ENCODE results near the gene SON.
"Not testable (repeated sequence)": the region's sequence is repeated elsewhere in the genome, so short reads cannot be mapped to it uniquely, and the experiment has no call there.

SON gene

DNA sequence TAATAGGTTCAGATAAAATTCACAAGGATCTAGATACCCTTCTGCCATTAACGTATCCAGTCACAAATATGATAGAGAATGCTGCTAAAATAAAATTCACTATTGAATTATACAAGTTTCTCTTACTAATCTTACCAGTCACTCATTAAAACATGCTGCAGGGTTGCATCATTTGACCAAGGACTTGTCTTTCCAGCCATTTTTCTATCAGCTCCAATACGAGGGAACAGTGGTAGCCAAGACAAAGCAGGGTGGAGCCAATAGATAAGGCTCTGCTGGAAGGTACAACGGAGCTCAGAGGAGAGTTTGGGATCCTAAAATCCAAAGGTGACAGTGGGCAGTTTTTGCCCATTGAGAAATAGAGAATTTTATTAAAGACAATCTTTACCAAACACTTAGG is 41.6 kb downstream of the SON start:
- DNase-seq = no peak

DNA sequence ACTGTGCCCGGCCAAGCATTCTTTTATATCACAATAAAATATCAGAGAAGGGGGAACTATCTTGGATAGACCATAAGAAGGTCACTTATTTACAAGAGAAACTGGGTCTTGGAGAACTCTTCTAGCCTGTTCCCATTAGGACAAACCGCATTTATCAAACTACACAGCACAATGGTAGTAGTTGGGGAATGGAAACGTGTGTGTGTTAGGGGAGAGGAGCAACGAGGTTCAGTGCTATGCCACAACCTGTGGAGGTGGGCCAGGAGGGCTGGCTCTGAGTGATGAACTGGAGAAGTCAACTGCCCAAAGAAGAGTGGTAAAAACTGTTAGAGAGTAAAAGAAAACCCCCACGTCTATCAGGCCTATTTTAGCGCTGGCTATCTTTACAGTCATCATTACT is 44.1 kb downstream of the SON start:
- no peak for DNase-seq

DNA sequence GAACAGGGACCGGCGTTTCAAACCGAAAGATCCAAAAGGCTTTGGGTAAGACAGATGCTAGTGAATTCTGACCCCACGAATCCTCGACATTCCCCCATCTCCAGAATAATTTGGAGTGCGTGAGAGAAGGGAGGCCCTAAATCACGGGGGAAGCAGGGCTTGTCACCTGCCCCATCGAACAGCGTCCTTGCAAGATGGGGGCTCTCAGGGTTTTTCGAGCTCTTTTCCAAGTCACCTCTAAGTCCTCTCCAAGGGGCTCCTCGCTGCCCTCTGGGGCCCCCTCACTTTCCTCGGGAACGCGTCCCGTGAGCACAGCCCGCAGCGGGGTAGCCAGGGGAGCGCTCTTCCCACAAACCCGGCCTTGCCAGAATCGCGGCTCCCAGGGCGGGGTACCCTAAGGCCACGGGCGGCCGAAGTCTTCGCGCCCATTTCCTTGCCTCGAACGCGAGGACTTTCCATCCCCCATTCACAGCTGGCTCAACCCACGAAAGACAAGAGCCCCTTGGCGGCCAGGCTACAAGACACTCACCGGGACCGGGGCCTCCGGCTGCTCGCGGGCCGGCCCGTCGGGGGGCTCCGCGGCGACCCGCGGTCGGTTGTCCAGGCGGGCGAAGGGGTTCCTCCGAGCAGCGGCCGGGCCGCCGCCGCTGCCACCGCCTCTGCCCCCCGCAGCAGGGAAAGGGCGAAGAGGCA is 45.1 kb downstream of the SON start:
- peak; percentile 10 for DNase-seq

DNA sequence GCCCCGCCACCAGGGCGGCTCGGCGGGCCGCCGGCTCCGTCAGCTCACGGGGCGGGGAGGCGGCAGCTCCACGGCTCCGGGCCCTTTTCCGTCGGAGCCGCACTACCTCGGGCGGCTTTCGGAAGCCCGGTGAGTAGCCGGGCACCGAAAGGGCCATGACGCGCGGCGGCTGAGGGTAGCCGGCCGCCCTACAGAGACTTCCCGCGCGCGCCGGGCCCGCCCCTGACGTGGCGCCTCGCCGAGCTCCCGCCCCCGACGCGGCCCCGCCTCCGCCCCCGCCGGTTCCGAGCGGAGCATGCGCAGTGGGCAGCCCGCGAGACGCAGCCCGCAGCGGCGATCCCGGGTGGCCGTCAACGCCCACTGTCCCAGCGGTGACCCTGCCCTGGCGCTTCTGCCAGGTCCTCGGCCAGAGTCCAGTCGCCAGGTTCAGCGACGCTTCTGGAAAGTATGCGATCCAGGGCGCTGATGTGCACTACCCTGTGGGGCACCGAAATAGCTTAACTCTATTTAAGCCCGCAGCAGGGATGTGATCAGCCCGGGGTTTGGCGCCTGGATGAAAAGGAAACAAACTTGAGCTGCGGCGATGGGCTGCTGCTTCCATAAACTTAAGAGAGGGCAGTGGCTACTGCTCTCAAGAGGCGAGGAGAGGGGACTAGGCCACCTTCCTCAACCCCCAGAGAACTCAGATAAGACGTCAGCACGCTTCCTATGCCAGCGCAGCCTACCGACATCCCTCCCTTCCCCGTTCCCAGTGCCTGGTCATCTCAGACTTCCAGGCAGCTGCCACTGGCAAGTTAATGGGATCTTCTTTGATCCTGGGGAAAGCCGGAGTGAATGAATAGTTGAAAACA is 45.9 kb downstream of the SON start, which contains the start of gene DONSON:
Gene DONSON, minus strand, starts transcription at position 200 of the 851 bp plus-strand sequence. Its CDS starts 43 bp downstream, at position 157.
- DNase-seq = peak; percentile 58

DNA sequence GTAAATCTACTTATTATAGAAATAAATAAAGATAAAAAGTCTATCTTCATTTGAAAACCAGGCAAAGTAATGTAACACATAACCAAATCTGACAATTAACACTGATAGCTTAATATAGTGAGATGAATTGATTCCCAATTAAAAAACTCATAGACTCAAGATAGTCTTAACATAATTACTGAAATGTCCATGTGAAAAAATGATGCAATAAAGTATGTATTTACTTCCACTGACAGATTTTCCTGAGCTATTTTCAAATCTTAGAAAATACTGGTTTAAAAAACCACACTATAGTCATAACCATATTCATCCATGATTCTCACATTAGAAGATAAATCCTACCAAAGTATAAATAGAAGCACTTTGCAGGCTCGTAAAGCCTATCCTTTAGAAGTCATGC is 55.2 kb downstream of the SON start:
- no peak for DNase-seq

DNA sequence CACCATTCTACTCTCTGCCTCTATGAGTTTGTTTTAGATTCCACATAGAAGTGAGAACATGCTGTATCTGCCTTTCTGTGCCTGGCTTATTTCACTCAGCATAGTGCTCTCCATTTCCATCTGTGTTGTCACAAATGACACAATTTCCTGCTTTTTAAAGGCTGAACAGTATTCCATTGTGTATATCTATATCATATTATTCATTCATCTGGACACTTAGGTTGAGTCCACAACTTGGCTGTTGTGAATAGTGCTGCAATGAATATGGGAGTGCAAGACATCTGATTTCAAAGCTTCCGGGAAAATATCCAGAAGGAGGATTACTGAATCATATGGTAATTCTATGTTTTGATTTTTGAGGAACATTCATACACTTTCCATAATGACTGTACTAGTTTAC is 65.7 kb downstream of the SON start:
- DNase-seq = no peak

DNA sequence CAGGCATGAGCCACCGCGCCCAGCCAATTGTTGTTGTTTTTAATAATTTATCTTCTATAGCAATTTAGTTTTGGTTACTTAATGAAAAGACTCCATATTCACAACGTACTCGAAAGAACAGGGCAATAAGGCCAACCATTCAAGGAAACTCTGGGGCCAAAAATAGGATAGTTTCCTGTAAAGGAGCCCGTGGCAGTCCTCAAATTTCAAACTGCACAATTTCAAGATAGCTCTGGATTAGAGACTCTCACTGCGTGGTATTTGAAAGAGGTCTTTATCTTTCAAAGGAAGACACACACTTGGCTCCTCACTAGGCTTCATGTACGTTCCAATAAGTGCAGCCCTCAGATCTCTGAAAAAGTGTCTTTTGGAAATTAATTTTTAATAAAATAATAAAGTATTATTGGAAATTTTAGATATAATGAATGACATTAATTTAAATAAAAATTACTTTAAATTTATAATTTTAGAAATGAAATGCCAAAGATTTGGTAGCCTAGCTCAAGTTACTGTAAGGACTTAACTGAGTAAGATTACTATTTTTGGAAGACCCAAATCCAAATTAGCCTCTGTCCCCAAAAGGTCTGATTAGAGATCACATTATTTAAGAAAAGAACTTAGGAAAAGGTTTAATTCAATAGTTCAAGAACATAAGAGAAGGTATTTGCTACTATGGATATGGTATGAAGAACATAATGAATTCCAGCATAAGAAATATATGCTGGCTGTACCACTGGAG is 68.3 kb downstream of the SON start:
- DNase-seq = no peak

DNA sequence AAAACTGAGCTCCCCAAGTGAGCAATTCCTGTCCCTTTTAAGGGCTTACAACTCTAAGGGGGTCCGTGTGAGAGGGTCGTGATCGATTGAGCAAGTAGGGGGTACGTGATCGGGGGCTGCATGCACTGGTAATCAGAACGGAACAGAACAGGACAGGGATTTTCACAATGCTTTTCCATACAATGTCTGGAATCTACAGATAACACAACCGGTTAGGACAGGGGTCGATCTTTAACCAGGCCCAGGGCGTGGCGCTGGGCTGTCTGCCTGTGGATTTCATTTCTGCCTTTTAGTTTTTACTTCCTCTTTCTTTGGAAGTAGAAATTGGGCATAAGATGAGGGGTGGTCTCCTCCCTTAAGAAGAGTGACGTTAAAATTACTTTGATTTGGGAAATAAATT is 74.7 kb downstream of the SON start:
- DNase-seq = not testable (repeated sequence)

DNA sequence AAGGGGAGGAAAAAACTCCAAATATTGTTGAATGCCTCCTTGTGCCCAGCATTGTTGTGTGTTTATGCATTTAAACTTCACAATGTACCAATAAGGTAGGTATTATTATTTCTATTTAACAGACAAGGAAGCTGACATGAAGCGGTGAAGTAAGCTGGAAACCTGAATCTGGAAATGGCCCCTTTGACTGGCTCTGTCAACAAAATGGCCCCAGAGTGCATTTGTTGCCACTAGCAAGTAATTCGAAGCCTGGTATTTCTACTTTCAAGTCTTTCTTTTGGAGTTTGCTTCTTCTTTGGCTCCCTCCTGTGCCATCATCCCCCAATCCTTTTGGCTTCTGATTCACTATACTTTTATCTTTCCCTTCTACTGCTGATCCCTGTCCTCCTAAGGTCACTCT is 75.6 kb downstream of the SON start:
- DNase-seq = no peak

DNA sequence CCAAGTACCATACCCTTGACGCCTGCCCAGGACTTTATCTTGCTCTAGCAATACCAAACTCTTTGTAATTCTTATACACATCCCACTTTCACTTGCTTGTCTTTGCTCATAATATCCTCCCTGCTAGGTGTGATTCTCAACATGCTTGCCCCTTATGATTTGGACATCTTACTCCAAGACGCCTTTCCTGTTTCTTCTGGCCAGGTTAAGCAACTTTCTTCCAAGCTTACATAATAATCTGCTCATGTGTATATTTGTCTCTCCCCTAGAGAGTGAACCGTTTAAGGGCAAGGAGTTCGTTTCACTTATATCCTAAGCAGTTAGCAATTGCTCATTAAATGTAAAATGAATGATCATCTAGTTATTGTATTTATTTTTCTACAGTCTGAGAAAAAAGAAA is 76.9 kb downstream of the SON start:
- DNase-seq = no peak

DNA sequence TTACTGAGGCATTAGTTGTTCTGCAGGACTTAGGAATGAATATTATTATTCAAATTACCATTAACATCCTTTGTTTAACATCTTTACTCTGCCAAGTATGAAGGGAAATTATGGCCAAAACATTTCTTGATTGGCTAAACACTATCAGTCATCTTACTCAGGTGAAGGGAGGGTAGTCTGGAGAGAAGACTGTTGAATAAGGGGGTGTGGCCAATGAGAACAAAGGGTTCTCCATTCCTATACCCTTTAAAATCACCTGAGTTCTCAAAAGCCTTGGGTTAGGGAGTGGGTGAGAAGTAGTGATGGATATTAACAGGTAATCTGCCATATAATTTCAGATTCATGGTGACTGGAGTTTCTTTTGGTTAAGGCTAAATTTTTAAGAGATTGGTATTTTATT is 79.4 kb downstream of the SON start:
- no peak for DNase-seq

DNA sequence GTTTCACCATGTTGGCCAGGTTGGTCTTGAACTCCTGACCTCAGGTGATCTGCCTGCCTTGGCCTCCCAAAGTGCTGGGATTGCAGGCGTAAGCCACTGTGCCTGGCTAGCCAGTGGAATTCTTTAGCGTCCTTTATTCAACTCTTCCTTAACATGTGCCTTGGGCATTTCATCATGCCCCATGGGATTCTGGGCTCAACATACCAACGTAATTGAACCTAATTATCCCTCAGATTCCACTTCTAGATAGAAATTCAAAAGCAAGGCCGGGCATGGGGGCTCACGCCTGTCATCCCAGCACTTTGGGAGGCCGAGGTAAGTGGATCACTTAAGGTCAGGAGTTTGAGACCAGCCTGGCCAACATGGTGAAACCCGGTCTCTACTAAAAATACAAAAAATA is 83.3 kb downstream of the SON start:
- not testable (repeated sequence) for DNase-seq
